Effector CD8-positive, alpha-beta T cell (primary cell): Measurements from ENCODE around the gene VAPB.

Experiments used
- DNase-seq: peaks from one replicate; lab custom pipeline; 2025; lab: John Stamatoyannopoulos, UW

The VAPB gene

GRCh38 chr20:58435237-58435636 is 46.2 kb downstream of the VAPB start:
- no peak for DNase-seq

GRCh38 chr20:58436868-58437645 is 48.0 kb downstream of the VAPB start:
- no peak for DNase-seq

- no peak for DNase-seq
Measured at GRCh38 chr20:58438970-58439808, 50.2 kb downstream of the VAPB start.

DNA sequence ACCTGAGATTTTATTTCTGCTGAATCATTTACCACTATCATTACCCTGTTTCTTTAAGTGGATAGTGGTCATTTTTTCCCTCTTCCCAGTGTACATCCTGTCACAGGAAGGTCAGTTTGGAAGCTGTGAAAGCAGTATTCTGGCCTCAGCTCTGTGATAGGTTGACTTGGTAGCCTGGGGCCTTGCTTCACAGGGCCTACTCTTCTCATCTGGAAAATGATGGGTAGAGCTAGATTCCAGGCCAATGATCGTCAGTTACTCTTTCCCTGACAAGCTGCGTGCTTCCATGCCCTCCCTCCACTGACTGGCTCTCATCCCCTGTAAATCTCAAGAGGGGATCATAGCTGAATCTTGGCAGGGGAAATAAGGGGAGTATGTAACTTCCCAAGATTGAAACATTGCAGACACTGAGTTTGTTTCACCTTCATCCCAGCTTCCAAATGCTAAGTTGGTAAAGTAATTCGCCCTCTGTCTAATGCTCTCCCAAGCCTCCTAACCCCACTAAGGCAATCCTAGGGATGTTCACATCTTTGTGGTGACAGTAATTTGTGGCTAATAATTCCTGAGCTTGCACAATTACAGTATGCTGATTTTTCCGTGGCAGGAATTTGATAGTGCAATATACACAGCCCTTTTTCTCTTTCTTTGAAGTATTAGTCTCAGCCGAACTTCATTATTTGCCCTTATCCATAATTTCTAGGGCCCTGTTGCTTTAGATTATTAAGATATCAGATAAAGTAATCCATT is 51.2 kb downstream of the VAPB start:
- DNase-seq, result no peak

DNA sequence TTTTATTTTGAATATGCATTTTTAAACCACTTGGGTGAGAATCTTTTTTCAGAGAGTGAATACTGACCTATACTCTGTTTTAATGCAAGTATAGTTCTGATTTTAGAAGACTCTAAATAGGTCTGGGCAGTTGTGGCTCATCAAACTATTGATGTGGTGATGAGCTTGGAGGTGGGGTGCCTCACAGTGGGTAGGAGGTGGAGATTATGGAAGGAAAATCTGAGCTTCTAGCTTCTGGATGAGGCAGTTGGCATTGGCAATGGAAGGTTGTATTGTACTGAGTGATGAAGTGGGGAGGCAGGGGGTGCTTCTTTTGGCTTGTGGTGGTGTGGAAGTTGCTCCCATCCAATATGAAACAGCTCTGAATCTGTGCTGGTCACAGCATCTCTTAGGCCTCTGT is 52.7 kb downstream of the VAPB start:
- no peak for DNase-seq

DNA sequence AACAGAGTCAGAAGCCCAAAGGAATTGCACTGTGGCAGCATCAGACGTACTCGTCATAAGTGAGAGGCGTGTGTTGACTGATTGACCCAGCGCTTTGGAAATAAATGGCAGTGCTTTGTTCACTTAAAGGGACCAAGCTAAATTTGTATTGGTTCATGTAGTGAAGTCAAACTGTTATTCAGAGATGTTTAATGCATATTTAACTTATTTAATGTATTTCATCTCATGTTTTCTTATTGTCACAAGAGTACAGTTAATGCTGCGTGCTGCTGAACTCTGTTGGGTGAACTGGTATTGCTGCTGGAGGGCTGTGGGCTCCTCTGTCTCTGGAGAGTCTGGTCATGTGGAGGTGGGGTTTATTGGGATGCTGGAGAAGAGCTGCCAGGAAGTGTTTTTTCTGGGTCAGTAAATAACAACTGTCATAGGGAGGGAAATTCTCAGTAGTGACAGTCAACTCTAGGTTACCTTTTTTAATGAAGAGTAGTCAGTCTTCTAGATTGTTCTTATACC is 55.8 kb downstream of the VAPB start:
- DNase-seq, result no peak

- DNase-seq, result no peak
Measured at GRCh38 chr20:58446264-58446959, 57.4 kb downstream of the VAPB start.

DNA sequence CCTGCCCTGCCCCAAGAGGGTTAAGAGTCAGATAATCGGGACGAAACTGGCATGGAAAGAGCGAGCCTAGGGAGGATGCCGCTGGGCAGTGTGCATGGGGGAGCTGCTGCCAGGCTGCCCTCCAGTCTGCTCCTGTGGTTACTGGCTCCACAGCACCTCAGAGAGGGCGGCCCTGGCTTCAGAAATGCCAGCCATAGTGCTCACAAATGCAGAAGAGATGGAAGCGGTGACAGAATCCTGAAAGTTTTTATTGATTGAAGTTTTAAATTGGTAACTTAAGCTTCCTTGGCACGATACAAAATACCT is 57.9 kb downstream of the VAPB start:
- DNase-seq, result no peak

GRCh38 chr20:58447511-58448391 is 58.7 kb downstream of the VAPB start:
- DNase-seq, result peak; percentile 19

DNA sequence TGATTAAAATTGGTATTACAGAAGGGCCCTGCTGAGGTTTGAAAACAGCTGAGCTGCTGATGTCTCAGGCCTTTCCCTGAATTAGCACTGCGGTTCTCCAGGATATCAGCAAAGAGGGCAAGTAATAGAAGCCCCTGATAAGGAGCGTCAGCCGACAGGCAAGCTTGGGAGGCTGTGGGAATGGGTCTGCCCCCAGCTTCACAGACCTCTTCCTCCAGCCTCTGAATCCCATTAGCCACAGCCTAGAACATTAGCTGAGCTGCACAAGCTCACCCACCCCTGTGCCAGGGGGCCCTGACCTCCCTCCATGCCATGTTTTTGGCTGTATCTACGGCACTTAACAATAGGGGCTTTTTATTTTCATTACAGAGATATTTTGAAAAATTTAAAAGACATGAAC is 59.9 kb downstream of the VAPB start:
- DNase-seq, result no peak

GRCh38 chr20:58449681-58450221 is 60.7 kb downstream of the VAPB start:
- no peak for DNase-seq

DNA sequence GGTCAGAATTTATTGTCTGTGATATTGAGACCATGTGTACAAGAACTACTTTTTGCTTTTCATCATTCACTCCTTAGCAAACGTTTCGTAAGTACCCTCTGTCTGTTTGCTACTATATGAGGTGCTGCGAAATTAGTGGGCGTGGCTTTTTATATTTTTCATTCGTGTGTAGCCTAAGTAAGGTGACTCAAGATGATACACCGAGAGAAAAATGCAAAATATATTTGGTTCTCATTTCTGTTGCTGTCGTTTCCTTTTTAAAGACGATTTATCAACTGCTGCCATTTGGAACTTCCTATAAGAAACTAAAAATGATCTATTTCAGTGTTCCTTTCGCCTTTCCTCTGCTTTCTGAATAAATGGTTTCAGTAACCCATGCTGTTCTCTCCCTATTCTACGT is 61.2 kb downstream of the VAPB start:
- DNase-seq, result no peak

GRCh38 chr20:58452667-58453255 is 63.7 kb downstream of the VAPB start:
- DNase-seq, result no peak

DNA sequence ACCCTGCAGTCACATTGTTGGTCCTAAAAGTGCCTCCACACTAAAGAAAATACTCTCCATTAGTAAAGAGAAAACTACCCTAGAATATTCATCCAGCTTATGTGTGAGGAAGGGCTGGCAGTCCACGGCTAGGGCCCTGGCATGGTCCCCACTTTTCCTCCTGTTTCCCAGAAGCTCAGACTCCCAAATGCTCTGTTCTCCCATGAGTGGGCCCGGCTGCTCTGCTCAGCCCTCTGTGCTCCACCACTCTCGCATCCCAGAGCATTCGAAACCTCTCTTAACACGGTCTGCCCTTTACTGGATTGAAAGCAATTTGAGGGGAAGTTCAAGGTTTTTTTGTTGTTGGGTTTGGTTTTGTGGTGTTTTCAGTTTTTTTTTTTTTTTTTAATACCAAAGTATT is 64.4 kb downstream of the VAPB start:
- no peak for DNase-seq

- DNase-seq, result no peak
Measured at GRCh38 chr20:58454460-58454859, 65.4 kb downstream of the VAPB start.

DNA sequence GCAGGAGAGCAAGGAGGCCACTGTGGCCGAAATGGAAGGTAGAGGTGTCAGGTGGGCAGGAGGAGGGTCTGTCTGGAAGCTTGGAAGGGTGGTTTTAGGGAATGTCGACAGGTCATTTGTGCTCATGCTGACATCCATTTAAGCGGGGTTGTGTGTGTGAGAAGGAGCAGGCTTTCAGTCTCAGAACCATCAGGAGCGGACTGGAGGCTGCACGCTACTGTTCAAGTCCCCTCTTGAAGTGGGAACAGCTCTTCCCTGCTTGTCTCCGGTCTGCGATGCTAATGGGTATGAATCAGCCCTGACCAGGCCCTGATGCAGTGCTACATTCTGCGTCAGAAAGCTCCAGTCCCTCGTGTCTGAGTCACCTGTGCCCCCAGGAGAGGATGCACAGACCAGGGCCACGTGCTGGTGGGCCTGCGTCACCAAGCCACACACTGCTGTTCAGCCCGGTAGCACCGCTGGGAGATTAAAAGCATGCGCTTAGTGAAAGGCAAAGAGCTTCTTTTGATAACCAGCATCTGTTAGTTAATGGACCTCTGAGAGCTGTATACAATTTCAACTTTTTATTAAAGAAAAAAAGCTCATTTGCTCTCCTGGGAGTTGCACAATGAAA is 68.2 kb downstream of the VAPB start:
- no peak for DNase-seq

GRCh38 chr20:58458342-58459057 is 69.5 kb downstream of the VAPB start:
- no peak for DNase-seq

DNA sequence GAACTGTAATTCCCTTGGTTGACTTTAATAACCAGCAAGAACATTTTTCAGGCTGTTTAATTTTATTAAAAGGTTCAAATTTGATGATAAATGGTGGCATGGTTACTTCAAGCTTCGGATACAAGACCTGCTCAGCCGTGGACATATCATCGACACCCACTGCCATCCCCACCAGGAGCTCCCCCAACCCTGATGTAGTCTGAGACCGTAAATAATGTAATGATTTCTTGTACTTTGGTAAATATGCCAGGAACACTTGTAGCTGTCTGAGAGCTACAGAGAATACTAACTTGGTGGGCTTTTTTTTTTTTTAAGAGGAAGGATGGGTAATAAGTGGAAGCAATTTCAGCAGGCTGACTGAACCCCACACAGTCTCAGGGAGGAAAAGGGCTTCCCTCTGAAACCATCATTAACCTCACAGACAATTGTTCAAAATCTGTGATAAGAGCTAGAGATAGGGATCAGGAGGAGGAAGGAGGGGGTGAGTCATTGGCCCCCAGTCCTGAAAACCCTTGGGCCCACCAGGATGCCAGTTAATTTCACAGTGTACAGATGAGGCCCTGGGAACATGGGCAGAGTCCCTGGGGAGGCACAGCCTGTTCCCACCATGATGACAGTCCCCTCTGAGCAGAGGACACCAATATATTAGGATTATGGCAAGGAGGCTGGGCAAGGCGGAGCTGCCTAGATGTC is 70.2 kb downstream of the VAPB start:
- DNase-seq, result no peak

DNA sequence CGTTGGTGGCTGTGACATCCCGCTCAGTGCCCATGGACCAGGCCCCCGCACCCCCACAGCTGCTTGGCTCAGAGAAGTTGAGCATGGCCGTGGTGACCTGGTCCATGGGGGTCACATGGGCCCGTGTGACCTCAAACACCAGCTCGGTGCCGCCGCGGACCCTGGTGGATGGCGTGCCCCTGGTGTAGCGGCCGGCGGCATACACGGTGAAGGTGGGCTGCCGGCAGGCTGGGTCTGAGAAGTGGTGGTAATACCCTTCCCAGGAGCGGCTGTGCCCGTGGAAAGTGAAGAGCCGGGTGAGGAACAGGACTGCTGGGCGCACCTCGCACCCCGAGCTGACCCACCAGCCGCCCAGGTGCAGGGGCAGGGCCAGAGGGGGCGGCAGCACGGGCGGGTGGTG is 72.1 kb downstream of the VAPB start:
- DNase-seq, result no peak
